Kidney epithelial cell (primary cell): ENCODE data around the gene AOX1. TPM values are rescaled to one million over a fixed set of nuclear protein-coding genes. Genes with fewer than 3 reads are reported as not detected.
"Not testable (repeated sequence)": the region's sequence is repeated elsewhere in the genome, so short reads cannot be mapped to it uniquely, and the experiment has no call there.

Source experiments
- DNase-seq: peaks from one replicate; pipeline ENCODE4 v3.0.0-alpha.2; 2010; ENCODE audit warnings: low read depth
- H3K27me3 ChIP-seq: 2 replicates; pipeline ENCODE4 v1.6.0; 2011; ENCODE audit warnings: low read length; ENCODE audit not compliant: control insufficient read depth, insufficient read depth
- H3K36me3 ChIP-seq: 2 replicates; pipeline ENCODE4 v1.5.1; 2011; ENCODE audit warnings: low read length; ENCODE audit not compliant: control insufficient read depth, insufficient read depth
- H3K4me3 ChIP-seq: 2 replicates; pipeline ENCODE4 v1.5.1; 2011; ENCODE audit warnings: low read depth, mild to moderate bottlenecking, control low read depth, low read length
- total RNA-seq: library from RNA; depleted of rRNA; stranded (reverse); fragments of >200 nt; gene quantifications from 2 replicates; pipeline ENCODE4 v1.2.3, GENCODE V29; 2015
- TF ChIP-seq, protein P1 (sequence below): IDR thresholded peaks from 2 replicates; pipeline ENCODE4 v1.5.1; 2011; ENCODE audit warnings: mild to moderate bottlenecking, moderate library complexity, low read length, control low read depth, inconsistent platforms; ENCODE audit not compliant: insufficient read depth, poor library complexity, severe bottlenecking

Gene AOX1
- total RNA-seq, 1 donor from 2014 or later, result 0.88 TPM

DNA sequence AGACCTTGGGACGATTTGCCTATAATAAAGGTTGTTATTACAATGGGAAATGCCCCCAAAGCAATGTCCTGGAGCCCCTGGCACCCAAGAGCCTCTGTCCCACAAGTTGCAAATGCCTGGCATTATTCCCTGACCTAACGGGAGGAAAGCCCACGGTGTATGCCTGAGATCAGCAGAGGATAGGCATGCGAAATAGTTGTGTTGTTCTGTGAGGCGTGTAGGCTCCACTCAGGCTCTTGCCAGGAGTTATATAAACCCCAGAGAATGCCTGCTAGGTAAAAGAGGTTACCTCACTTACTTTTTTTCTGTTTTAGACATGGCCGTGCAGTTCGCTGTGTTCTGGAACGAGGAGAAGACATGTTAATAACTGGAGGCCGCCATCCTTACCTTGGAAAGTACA, 52.1 kb downstream of the AOX1 start:
- H3K27me3 ChIP-seq, result no peaks in the 10 kb centered on the region
- no peaks in the 10 kb centered on the region for H3K36me3 ChIP-seq
- H3K4me3 ChIP-seq, result no peak overlapping the region
- TF ChIP-seq, protein P1, sequence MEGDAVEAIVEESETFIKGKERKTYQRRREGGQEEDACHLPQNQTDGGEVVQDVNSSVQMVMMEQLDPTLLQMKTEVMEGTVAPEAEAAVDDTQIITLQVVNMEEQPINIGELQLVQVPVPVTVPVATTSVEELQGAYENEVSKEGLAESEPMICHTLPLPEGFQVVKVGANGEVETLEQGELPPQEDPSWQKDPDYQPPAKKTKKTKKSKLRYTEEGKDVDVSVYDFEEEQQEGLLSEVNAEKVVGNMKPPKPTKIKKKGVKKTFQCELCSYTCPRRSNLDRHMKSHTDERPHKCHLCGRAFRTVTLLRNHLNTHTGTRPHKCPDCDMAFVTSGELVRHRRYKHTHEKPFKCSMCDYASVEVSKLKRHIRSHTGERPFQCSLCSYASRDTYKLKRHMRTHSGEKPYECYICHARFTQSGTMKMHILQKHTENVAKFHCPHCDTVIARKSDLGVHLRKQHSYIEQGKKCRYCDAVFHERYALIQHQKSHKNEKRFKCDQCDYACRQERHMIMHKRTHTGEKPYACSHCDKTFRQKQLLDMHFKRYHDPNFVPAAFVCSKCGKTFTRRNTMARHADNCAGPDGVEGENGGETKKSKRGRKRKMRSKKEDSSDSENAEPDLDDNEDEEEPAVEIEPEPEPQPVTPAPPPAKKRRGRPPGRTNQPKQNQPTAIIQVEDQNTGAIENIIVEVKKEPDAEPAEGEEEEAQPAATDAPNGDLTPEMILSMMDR, result no peak
- DNase-seq, result no peak

DNA sequence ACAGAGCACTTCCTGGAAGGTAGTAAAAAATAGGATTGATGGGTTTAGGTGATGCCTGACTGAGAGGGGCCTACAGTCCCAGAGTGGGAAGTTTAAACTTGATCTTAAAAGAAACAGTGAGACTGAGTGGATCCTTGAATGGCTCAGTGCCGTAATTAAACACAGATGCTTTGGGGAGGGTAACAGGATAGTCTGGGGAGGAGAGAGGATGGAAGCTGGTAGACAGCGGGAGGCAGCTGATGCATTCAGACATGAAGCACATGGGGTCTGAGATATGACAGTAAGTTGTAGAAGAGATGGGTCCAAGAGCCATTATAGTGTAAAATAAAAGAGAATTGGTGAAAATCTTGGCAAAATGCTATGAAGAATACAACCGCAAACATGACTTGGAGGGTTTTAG, 54.4 kb downstream of the AOX1 start:
- no peak overlapping the region for H3K4me3 ChIP-seq
- TF ChIP-seq, protein P1, result no peak
- DNase-seq, result no peak
- no peaks in the 10 kb centered on the region for H3K27me3 ChIP-seq
- no peaks in the 10 kb centered on the region for H3K36me3 ChIP-seq

DNA sequence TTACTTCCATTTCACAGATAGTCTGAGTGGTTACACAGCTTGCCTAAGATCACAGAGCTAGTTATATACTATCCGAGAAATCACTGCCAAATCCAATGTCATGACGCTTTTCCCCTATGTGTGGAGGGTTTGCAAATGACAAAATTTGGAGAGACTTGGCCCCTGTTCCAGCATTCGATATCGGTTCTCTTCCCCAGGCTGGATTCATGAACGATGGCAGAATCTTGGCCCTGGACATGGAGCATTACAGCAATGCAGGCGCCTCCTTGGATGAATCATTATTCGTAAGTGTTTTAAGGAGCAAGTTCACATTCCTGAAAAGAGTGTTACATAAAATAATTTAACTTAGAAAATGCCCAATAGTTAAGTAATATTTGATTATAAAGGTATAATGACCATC, 55.1 kb downstream of the AOX1 start:
- no peak for DNase-seq
- TF ChIP-seq, protein P1, result no peak
- Histone ChIP-seq H3K4me3 (no peak overlapping the region), H3K27me3 (no peaks in the 10 kb centered on the region), H3K36me3 (no peaks in the 10 kb centered on the region)

DNA sequence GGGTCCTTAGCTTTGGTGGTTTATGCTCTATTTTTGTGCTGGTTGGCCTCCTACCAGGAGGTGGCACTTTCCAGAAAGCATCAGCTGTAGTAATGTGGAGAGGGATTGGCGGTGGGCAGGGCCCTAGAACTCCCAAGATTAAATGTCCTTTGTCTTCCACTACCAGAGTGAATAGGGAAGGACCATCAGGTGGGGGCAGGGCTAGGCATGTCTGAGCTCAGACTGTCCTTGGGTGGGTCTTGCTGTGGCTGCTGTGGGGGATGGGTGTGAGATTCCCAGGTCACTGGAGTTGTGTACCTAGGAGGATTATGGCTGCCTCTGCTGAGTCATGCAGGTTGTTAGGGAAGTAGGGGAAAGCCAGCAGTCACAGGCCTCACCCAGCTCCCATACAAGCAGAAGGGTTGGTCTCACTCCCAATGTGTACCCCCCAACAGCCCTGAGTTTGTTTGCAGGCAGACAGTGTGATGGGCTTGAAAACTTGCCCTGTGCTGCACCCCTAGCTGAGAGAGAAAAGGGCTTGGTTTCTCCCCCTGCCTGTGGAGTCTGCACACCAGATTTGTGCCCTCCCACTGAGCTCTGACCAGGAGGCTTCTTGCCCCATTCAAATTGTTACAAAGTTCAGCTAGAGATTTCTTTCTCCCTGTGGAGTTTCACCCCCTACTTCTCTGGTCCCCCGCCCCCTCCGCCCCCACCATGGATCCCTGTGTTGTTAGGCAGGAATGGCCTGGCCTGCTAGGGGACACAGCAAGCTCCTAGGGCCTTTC, 62.9 kb downstream of the AOX1 start:
- not testable (repeated sequence) for H3K36me3 ChIP-seq, H3K27me3 ChIP-seq, H3K4me3 ChIP-seq, DNase-seq

DNA sequence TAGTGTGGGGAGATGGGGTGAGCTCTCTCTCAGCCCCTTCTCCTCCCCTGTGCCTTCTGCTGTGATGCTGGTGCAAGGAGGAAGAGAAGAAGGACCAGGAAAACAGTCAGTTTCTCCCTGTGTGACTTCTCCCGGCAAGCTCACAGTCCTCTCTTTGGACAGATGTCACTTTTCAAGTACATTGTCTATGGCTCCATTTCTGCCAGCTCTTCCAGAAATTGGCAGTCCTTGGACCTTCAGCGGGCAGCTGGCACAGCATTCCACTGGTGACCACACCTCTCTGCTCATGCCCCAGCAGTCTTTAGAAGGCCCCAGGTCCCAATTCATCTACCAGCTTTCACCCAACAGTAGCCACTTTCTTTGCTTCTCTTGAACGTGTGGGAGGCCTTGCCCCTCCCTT, 63.9 kb downstream of the AOX1 start:
- DNase-seq, result no peak
- no peaks in the 10 kb centered on the region for H3K27me3 ChIP-seq
- no peaks in the 10 kb centered on the region for H3K36me3 ChIP-seq
- H3K4me3 ChIP-seq, result no peak overlapping the region
- TF ChIP-seq, protein P1, result no peak

DNA sequence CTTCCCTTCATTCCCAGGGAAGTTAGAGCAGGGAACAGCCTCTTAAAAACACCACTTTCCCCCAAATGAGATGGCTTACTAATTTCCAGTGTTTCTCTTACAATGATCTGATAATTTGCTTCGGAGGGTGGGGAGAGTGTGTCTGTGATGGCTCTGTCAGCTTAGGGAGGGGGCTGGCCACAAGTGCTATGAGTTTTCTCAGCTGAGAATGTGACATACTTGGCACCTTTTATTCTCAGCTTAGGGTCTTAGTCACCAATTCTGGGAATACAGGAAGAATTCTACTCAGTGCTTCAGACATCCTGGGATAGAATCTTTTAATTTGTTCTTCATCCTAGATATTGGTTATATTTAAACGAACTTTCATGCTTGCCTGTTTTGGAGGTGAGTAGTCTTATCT, 64.4 kb downstream of the AOX1 start:
- TF ChIP-seq, protein P1, result no peak
- no peak for DNase-seq
- no peaks in the 10 kb centered on the region for H3K27me3 ChIP-seq
- H3K4me3 ChIP-seq, result no peak overlapping the region
- H3K36me3 ChIP-seq, result no peaks in the 10 kb centered on the region
